HG03457 (cell line): ENCODE data around the gene P4HB.

Experiments
- ATAC-seq: cut with Tn5 transposase; IDR thresholded peaks from one replicate; pipeline ENCODE4 v1.9.1; 2021; ENCODE audit warnings: moderate number of reproducible peaks; ENCODE audit not compliant: unreplicated experiment

P4HB gene

GRCh38 chr17:81833160-81833920, 27.0 kb downstream of the P4HB start, which contains the start of gene MCRIP1:
Gene MCRIP1 (minus strand): TSS chr17:81833291. CDS start chr17:81824506, 8,785 bp downstream.
- peak; percentile 47 for ATAC-seq

GRCh38 chr17:81832608-81833159, 27.7 kb downstream of the P4HB start:
- peak; percentile 51 for ATAC-seq

- ATAC-seq: peak; percentile 11
Measured at GRCh38 chr17:81831957-81832607, 28.3 kb downstream of the P4HB start.

- no peak for ATAC-seq
Measured at GRCh38 chr17:81831563-81831956, 28.8 kb downstream of the P4HB start.

GRCh38 chr17:81829858-81830257, 30.5 kb downstream of the P4HB start:
- no peak for ATAC-seq

GRCh38 chr17:81828656-81829055, 31.7 kb downstream of the P4HB start:
- no peak for ATAC-seq

GRCh38 chr17:81825841-81826466, 34.4 kb downstream of the P4HB start:
- ATAC-seq: no peak

GRCh38 chr17:81824595-81824994, 35.7 kb downstream of the P4HB start:
- no peak for ATAC-seq

- no peak for ATAC-seq
Measured at GRCh38 chr17:81823820-81824550, 36.4 kb downstream of the P4HB start.

- ATAC-seq: no peak
Measured at GRCh38 chr17:81822996-81823819, 37.1 kb downstream of the P4HB start.

- no peak for ATAC-seq
Measured at GRCh38 chr17:81822312-81822637, 38.1 kb downstream of the P4HB start.

- ATAC-seq: no peak
Measured at GRCh38 chr17:81821603-81822311, 38.6 kb downstream of the P4HB start.

- ATAC-seq: no peak
Measured at GRCh38 chr17:81821147-81821546, 39.2 kb downstream of the P4HB start.

- ATAC-seq: no peak
Measured at GRCh38 chr17:81819708-81820107, 40.6 kb downstream of the P4HB start.

- no peak for ATAC-seq
Measured at GRCh38 chr17:81817758-81818147, 42.6 kb downstream of the P4HB start.

- ATAC-seq: no peak
Measured at GRCh38 chr17:81815646-81815986, 44.7 kb downstream of the P4HB start.

- no peak for ATAC-seq
Measured at GRCh38 chr17:81814748-81815645, 45.3 kb downstream of the P4HB start.

- no peak for ATAC-seq
Measured at GRCh38 chr17:81813861-81814683, 46.3 kb downstream of the P4HB start.
